B cell (primary cell): ENCODE measurements around the gene BCL2.

Source experiments
- EZH2 ChIP-seq: IDR thresholded peaks from 2 replicates; pipeline ENCODE4 v1.6.1; 2012; ENCODE audit warnings: borderline replicate concordance, low read depth, mild to moderate bottlenecking, moderate library complexity, low read length; ENCODE audit not compliant: insufficient read depth, poor library complexity, severe bottlenecking
- TF ChIP-seq, protein P1 (sequence below): fragments of 200-600 bp; IDR thresholded peaks from one replicate; pipeline ENCODE4 v1.8.0; 2022; ENCODE audit warnings: antibody characterized with exemption, mild to moderate bottlenecking

DNA sequence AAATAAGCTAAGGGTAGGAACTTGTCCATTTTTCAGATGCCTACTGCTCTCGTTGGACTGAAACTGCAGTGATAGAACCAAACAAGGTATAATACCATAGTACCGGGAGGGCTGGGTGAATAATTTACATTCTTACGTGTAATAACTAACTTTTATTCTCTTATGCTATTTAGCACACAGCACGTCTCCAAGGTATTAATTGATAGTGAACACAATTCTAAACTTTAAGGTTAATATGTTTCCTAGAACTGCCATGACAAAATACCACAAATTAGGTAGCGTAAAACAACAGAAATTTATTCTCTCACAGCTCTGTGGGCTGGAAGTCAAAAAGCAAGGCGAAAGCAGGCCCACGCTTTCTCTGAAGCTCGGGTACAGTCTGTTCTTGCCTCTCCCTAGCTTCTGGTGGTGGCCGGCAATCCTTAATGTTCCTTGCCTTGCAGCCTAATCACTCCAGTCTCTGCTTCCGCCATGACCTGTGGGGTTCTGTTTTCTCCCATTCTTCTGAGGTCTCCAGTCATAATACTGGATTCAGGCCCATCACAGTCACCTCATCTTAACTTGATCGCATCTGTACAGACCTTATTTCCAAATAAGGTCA, 5.6 kb upstream of the BCL2 start:
- TF ChIP-seq, protein P1, sequence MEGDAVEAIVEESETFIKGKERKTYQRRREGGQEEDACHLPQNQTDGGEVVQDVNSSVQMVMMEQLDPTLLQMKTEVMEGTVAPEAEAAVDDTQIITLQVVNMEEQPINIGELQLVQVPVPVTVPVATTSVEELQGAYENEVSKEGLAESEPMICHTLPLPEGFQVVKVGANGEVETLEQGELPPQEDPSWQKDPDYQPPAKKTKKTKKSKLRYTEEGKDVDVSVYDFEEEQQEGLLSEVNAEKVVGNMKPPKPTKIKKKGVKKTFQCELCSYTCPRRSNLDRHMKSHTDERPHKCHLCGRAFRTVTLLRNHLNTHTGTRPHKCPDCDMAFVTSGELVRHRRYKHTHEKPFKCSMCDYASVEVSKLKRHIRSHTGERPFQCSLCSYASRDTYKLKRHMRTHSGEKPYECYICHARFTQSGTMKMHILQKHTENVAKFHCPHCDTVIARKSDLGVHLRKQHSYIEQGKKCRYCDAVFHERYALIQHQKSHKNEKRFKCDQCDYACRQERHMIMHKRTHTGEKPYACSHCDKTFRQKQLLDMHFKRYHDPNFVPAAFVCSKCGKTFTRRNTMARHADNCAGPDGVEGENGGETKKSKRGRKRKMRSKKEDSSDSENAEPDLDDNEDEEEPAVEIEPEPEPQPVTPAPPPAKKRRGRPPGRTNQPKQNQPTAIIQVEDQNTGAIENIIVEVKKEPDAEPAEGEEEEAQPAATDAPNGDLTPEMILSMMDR: no peak
- no peak for TF ChIP-seq EZH2
